Measurements from ENCODE around the gene ANO7.

The ANO7 gene

GRCh38 chr2:241213567-241213966 is 25.1 kb downstream of the ANO7 start:
- ATAC-seq, result no peak
- no peak for TF ChIP-seq ISL1 (CRISPR knock-in tag; IDR thresholded peaks at IDR 0.05)
- TF ChIP-seq ARNTL (CRISPR knock-in tag; IDR thresholded peaks at IDR 0.05; ENCODE audit: borderline replicate concordance, low read depth), result no peak

GRCh38 chr2:241214209-241214608 is 25.7 kb downstream of the ANO7 start:
- TF ChIP-seq ZFP30 (CRISPR knock-in tag; IDR thresholded peaks at IDR 0.05) (no peak), PPARA (CRISPR knock-in tag; IDR thresholded peaks at IDR 0.05; ENCODE audit: borderline replicate concordance) (no peak), ARNTL (CRISPR knock-in tag; IDR thresholded peaks at IDR 0.05; ENCODE audit: borderline replicate concordance, low read depth) (no peak), TSHZ2 (CRISPR knock-in tag; IDR thresholded peaks at IDR 0.05) (no peak), ZC3H10 (CRISPR knock-in tag; IDR thresholded peaks at IDR 0.05) (no peak), PATZ1 (CRISPR knock-in tag; IDR thresholded peaks at IDR 0.05; ENCODE audit: borderline replicate concordance) (no peak), CSRNP3 (CRISPR knock-in tag; IDR thresholded peaks at IDR 0.05) (no peak), OSR1 (CRISPR knock-in tag; IDR thresholded peaks at IDR 0.05) (no peak), BACH2 (CRISPR knock-in tag; IDR thresholded peaks at IDR 0.05; ENCODE audit: borderline replicate concordance) (no peak), ISL1 (CRISPR knock-in tag; IDR thresholded peaks at IDR 0.05) (no peak), ZNF8 (CRISPR knock-in tag; IDR thresholded peaks at IDR 0.05) (no peak)
- ATAC-seq, result no peak

- no peak for TF ChIP-seq BACH2 (CRISPR knock-in tag; IDR thresholded peaks at IDR 0.05; ENCODE audit: borderline replicate concordance)
- no peak for TF ChIP-seq TCF4 (CRISPR knock-in tag; IDR thresholded peaks at IDR 0.05; ENCODE audit: borderline replicate concordance)
- no peak for TF ChIP-seq CSRNP3 (CRISPR knock-in tag; IDR thresholded peaks at IDR 0.05)
- no peak for TF ChIP-seq PATZ1 (CRISPR knock-in tag; IDR thresholded peaks at IDR 0.05; ENCODE audit: borderline replicate concordance)
- ATAC-seq, result no peak
Observed at GRCh38 chr2:241214766-241215165, 26.3 kb downstream of the ANO7 start.

GRCh38 chr2:241215421-241215820 is 26.9 kb downstream of the ANO7 start:
- TF ChIP-seq GLIS3 (CRISPR knock-in tag; IDR thresholded peaks at IDR 0.05) (no peak), CSDC2 (CRISPR knock-in tag; IDR thresholded peaks at IDR 0.05) (no peak)
- no peak for ATAC-seq

GRCh38 chr2:241216211-241216761 is 27.8 kb downstream of the ANO7 start:
- no peak; the same call in 2 of the 3 replicates for ATAC-seq
- TF ChIP-seq SNAI2 (CRISPR knock-in tag; IDR thresholded peaks at IDR 0.05) (no peak), ESRRG (CRISPR knock-in tag; IDR thresholded peaks at IDR 0.05) (no peak), ISL1 (CRISPR knock-in tag; IDR thresholded peaks at IDR 0.05) (no peak), POU6F1 (CRISPR knock-in tag; IDR thresholded peaks at IDR 0.05; ENCODE audit: borderline replicate concordance, low read depth) (no peak), ZNF70 (CRISPR knock-in tag; IDR thresholded peaks at IDR 0.05) (no peak), BACH2 (CRISPR knock-in tag; IDR thresholded peaks at IDR 0.05; ENCODE audit: borderline replicate concordance) (no peak), CREB5 (CRISPR knock-in tag; IDR thresholded peaks at IDR 0.05; ENCODE audit: low read depth) (no peak), ZNF565 (CRISPR knock-in tag; conservative IDR thresholded peaks at IDR 0.05; ENCODE audit: low read depth) (no peak), CSRNP3 (CRISPR knock-in tag; IDR thresholded peaks at IDR 0.05) (no peak)

Measured in SK-N-SH treated with all-trans-retinoic acid at 6 μM for 48 hours (cell line).